CD4-positive, CD25-positive, alpha-beta regulatory T cell (primary cell): ENCODE data around the gene SIRT7. TPM values are rescaled to one million over a fixed set of nuclear protein-coding genes. Genes with fewer than 3 reads are reported as not detected.
A peak's percentile ranks its signal among the peaks of the same experiment; 100 is the strongest.

Experiments
- ATAC-seq, 2 donors: fragments of 150-1000 bp; cut with Tn5 transposase; one replicate each; pipeline ENCODE4 v1.10.0; 2021; ENCODE audit warnings: low read depth in 2 of 2, moderate number of reproducible peaks in 2 of 2, moderate library complexity in 1 of 2
- DNase-seq, 3 donors: peaks; one replicate each; pipeline versions ENCODE4 v3.0.0 to v3.0.0-alpha.2; 2012 to 2022; ENCODE audit warnings: mixed read lengths in 1 of 3
- H3K27ac ChIP-seq: one replicate; pipeline ENCODE4 v1.7.0; 2013; ENCODE audit warnings: mild to moderate bottlenecking, low read length; ENCODE audit not compliant: insufficient read depth, poor library complexity, severe bottlenecking
- H3K27me3 ChIP-seq: one replicate; pipeline ENCODE4 v1.7.0; 2013; ENCODE audit warnings: low read length; ENCODE audit not compliant: control insufficient read depth, insufficient read depth
- H3K36me3 ChIP-seq: one replicate; pipeline ENCODE4 v1.7.0; 2013; ENCODE audit warnings: mild to moderate bottlenecking, low read length, moderate library complexity; ENCODE audit not compliant: control insufficient read depth, insufficient read depth
- H3K4me1 ChIP-seq: 2 replicates; pipeline ENCODE4 v1.7.0; 2013; ENCODE audit warnings: mild to moderate bottlenecking, low read length; ENCODE audit not compliant: insufficient read depth, control insufficient read depth, poor library complexity, severe bottlenecking
- H3K4me3 ChIP-seq: one replicate; pipeline ENCODE4 v1.7.0; 2013; ENCODE audit warnings: low read depth, mild to moderate bottlenecking, low read length, moderate library complexity
- H3K9me3 ChIP-seq, 2 experiments: 1 replicate in 1 of 2; 2 replicates in 1 of 2; pipeline ENCODE4 v1.7.0; 2013; ENCODE audit warnings: low read length in 2 of 2, mild to moderate bottlenecking in 1 of 2, moderate library complexity in 1 of 2; ENCODE audit not compliant: control insufficient read depth in 2 of 2
- H3K27ac Mint-ChIP-seq, 3 donors: one replicate each; pipeline ENCODE4 v1.8.0; 2020 to 2022; ENCODE audit warnings: mild to moderate bottlenecking in 3 of 3, mixed read lengths in 3 of 3, moderate library complexity in 2 of 3
- H3K27me3 Mint-ChIP-seq: one replicate; pipeline ENCODE4 v1.8.0; 2022; ENCODE audit warnings: mild to moderate bottlenecking, mixed read lengths
- H3K36me3 Mint-ChIP-seq: one replicate; pipeline ENCODE4 v1.8.0; 2020; ENCODE audit warnings: mixed read lengths
- H3K4me1 Mint-ChIP-seq, 4 donors: one replicate each; pipeline ENCODE4 v1.8.0; 2020 to 2022; ENCODE audit warnings: mixed read lengths in 4 of 4, mild to moderate bottlenecking in 1 of 4
- H3K4me3 Mint-ChIP-seq, 4 donors: one replicate each; pipeline ENCODE4 v1.8.0; 2020 to 2022; ENCODE audit warnings: mild to moderate bottlenecking in 4 of 4, mixed read lengths in 4 of 4, moderate library complexity in 3 of 4
- H3K9me3 Mint-ChIP-seq, 7 donors: one replicate each; pipeline ENCODE4 v1.8.0; 2020 to 2022; ENCODE audit warnings: mixed read lengths in 7 of 7, mild to moderate bottlenecking in 3 of 7, moderate library complexity in 2 of 7
- polyA plus RNA-seq, 4 donors: library from polyadenylated mRNA; unstranded; fragments of 300-500 nt; fragmentation: Illumina TruSeq; gene quantifications; one replicate each; pipeline ENCODE4 v1.2.3, GENCODE V29; 2021
- total RNA-seq: library from RNA; stranded (reverse); gene quantifications from one replicate; pipeline ENCODE4 v1.2.3, GENCODE V29; 2022

Gene SIRT7
- total and polyA plus RNA-seq, 5 donors from 2014 or later: 35.9 to 78.1 (median 42.1) TPM

GRCh38 chr17:81950501-81950900 is 32.5 kb upstream of the SIRT7 start:
- Mint-ChIP-seq H3K27me3 (peaks cover 8% of the 10 kb centered on the region), H3K36me3 (no peaks in the 10 kb centered on the region), H3K27ac (peak overlapping the region in 1 of 3 donors; percentile 20), H3K9me3 (no peaks in the 10 kb centered on the region), H3K4me3 (no peak overlapping the region), H3K4me1 (peaks cover 0 to 15% (median 0%) of the 10 kb centered on the region in 4 donors)
- Histone ChIP-seq H3K36me3 (no peaks in the 10 kb centered on the region), H3K27ac (no peak overlapping the region), H3K9me3 (no peaks in the 10 kb centered on the region), H3K4me3 (no peak overlapping the region), H3K4me1 (peaks cover 7% of the 10 kb centered on the region), H3K27me3 (no peaks in the 10 kb centered on the region)
- ATAC-seq: no peak
- DNase-seq: no peak

- no peak overlapping the region for H3K27ac Mint-ChIP-seq
- H3K27me3 Mint-ChIP-seq: peaks cover 8% of the 10 kb centered on the region
- H3K4me3 Mint-ChIP-seq: no peak overlapping the region
- Histone ChIP-seq H3K4me1 (peaks cover 7% of the 10 kb centered on the region), H3K27me3 (no peaks in the 10 kb centered on the region), H3K36me3 (no peaks in the 10 kb centered on the region), H3K27ac (no peak overlapping the region), H3K9me3 (no peaks in the 10 kb centered on the region), H3K4me3 (no peak overlapping the region)
- H3K4me1 Mint-ChIP-seq: peaks cover 0 to 15% (median 0%) of the 10 kb centered on the region in 4 donors
- DNase-seq (no peak), ATAC-seq (no peak)
- H3K9me3 Mint-ChIP-seq: no peaks in the 10 kb centered on the region
- H3K36me3 Mint-ChIP-seq: no peaks in the 10 kb centered on the region
Observed at GRCh38 chr17:81948635-81949378, 30.8 kb upstream of the SIRT7 start.

GRCh38 chr17:81947189-81947588 is 29.2 kb upstream of the SIRT7 start, which contains the start of gene MYADML2:
TSS of gene MYADML2 (minus strand) at chr17:81947233. CDS start at chr17:81941741, 5,492 bp downstream.
- H3K27me3 ChIP-seq: no peaks in the 10 kb centered on the region
- no peaks in the 10 kb centered on the region for H3K36me3 Mint-ChIP-seq
- no peak within 1 kb of the TSS for H3K27ac ChIP-seq
- no peaks in the 10 kb centered on the region for H3K9me3 ChIP-seq
- no peak for DNase-seq
- no peak for ATAC-seq
- H3K9me3 Mint-ChIP-seq: no peaks in the 10 kb centered on the region
- H3K4me3 ChIP-seq: no peak within 1 kb of the TSS
- no peak within 1 kb of the TSS for H3K4me3 Mint-ChIP-seq
- H3K36me3 ChIP-seq: no peaks in the 10 kb centered on the region
- peaks cover 0 to 9% (median 0%) of the 10 kb centered on the region in 4 donors for H3K4me1 Mint-ChIP-seq
- H3K27ac Mint-ChIP-seq: no peak within 1 kb of the TSS
- peaks cover 11% of the 10 kb centered on the region for H3K27me3 Mint-ChIP-seq
- H3K4me1 ChIP-seq: no peaks in the 10 kb centered on the region

- Mint-ChIP-seq H3K27ac (peak overlapping the region in 1 of 3 donors; percentile 43), H3K9me3 (peaks cover 0 to 1% (median 0%) of the 10 kb centered on the region in 7 donors), H3K36me3 (no peaks in the 10 kb centered on the region), H3K4me1 (no peaks in the 10 kb centered on the region), H3K27me3 (peaks cover 7% of the 10 kb centered on the region), H3K4me3 (no peak overlapping the region)
- DNase-seq: no peak
- Histone ChIP-seq H3K27me3 (no peaks in the 10 kb centered on the region), H3K9me3 (no peaks in the 10 kb centered on the region), H3K4me3 (no peak overlapping the region), H3K36me3 (no peaks in the 10 kb centered on the region), H3K27ac (no peak overlapping the region), H3K4me1 (no peaks in the 10 kb centered on the region)
- no peak for ATAC-seq
Observed at GRCh38 chr17:81944858-81945257, 26.9 kb upstream of the SIRT7 start.

- Histone ChIP-seq H3K27ac (no peak overlapping the region), H3K27me3 (no peaks in the 10 kb centered on the region), H3K36me3 (no peaks in the 10 kb centered on the region), H3K4me3 (no peak overlapping the region), H3K4me1 (peaks cover 5% of the 10 kb centered on the region), H3K9me3 (no peaks in the 10 kb centered on the region)
- Mint-ChIP-seq H3K36me3 (no peaks in the 10 kb centered on the region), H3K27me3 (peaks cover 7% of the 10 kb centered on the region), H3K4me3 (no peak overlapping the region), H3K9me3 (peaks cover 0 to 1% (median 0%) of the 10 kb centered on the region in 7 donors), H3K27ac (no peak overlapping the region), H3K4me1 (peaks cover 0 to 10% (median 0%) of the 10 kb centered on the region in 4 donors)
- DNase-seq (no peak), ATAC-seq (no peak)
Observed at GRCh38 chr17:81942167-81942553, 24.2 kb upstream of the SIRT7 start.

- no peak overlapping the region for H3K27ac Mint-ChIP-seq
- DNase-seq (no peak), ATAC-seq (no peak)
- Histone ChIP-seq H3K4me3 (no peak overlapping the region), H3K36me3 (no peaks in the 10 kb centered on the region), H3K9me3 (no peaks in the 10 kb centered on the region), H3K27me3 (no peaks in the 10 kb centered on the region), H3K27ac (no peak overlapping the region), H3K4me1 (peaks cover 10% of the 10 kb centered on the region)
- peaks cover 7% of the 10 kb centered on the region for H3K27me3 Mint-ChIP-seq
- peaks cover 0 to 11% (median 0%) of the 10 kb centered on the region in 4 donors for H3K4me1 Mint-ChIP-seq
- no peaks in the 10 kb centered on the region for H3K36me3 Mint-ChIP-seq
- peaks cover 0 to 1% (median 0%) of the 10 kb centered on the region in 7 donors for H3K9me3 Mint-ChIP-seq
- no peak overlapping the region for H3K4me3 Mint-ChIP-seq
Observed at GRCh38 chr17:81941484-81942166, 23.6 kb upstream of the SIRT7 start.

- no peak for ATAC-seq
- Mint-ChIP-seq H3K27ac (no peak overlapping the region), H3K36me3 (no peaks in the 10 kb centered on the region), H3K4me1 (peaks cover 0 to 17% (median 0%) of the 10 kb centered on the region in 4 donors), H3K27me3 (peaks cover 7% of the 10 kb centered on the region), H3K4me3 (peak overlapping the region in 1 of 4 donors; percentile 36), H3K9me3 (peaks cover 0 to 1% (median 0%) of the 10 kb centered on the region in 7 donors)
- no peak overlapping the region for H3K4me3 ChIP-seq
- H3K27ac ChIP-seq: no peak overlapping the region
- H3K36me3 ChIP-seq: no peaks in the 10 kb centered on the region
- no peak for DNase-seq
- peaks cover 12% of the 10 kb centered on the region for H3K4me1 ChIP-seq
- no peaks in the 10 kb centered on the region for H3K9me3 ChIP-seq
- H3K27me3 ChIP-seq: no peaks in the 10 kb centered on the region
Observed at GRCh38 chr17:81940538-81941483, 22.8 kb upstream of the SIRT7 start.
